ENCODE data around the gene PRSS33.

Gene PRSS33

GRCh38 chr16:2821487-2822157 is 34.3 kb upstream of the PRSS33 start:
- POLR2A ChIA-PET, result no interaction called here
- no peak overlapping the region for H3K4me3 ChIP-seq (ENCODE audit: low read depth, low read length)
- TF ChIP-seq CTCF (IDR thresholded peaks at IDR 0.05; ENCODE audit: insufficient read depth, low read length, missing control alignments), result no peak
- CTCF ChIA-PET, result interaction anchor here (0.9 to 3.0 kb wide), 7 partner anchors 10 to 100 kb away, joined by 3 to 9 read pairs (median 4); no protein-coding TSS in a partner anchor
- DNase-seq (ENCODE audit: low read depth, low spot score), result no peak

GRCh38 chr16:2820836-2821486 is 33.6 kb upstream of the PRSS33 start:
- H3K4me3 ChIP-seq (ENCODE audit: low read depth, low read length), result no peak overlapping the region
- no peak for TF ChIP-seq CTCF (IDR thresholded peaks at IDR 0.05; ENCODE audit: insufficient read depth, low read length, missing control alignments)
- ChIA-PET CTCF (interaction anchor here (1.1 to 3.0 kb wide), 4 partner anchors 18 to 48 kb away, joined by 3 to 8 read pairs (median 6); no protein-coding TSS in a partner anchor), POLR2A (no interaction called here)
- no peak for DNase-seq (ENCODE audit: low read depth, low spot score)

- ChIA-PET CTCF (interaction anchor here (1.1 kb wide), 1 partner anchor 48 kb away, joined by 3 read pairs; no protein-coding TSS in a partner anchor), POLR2A (no interaction called here)
- H3K4me3 ChIP-seq (ENCODE audit: low read depth, low read length), result no peak overlapping the region
- TF ChIP-seq CTCF (IDR thresholded peaks at IDR 0.05; ENCODE audit: insufficient read depth, low read length, missing control alignments), result no peak
- no peak for DNase-seq (ENCODE audit: low read depth, low spot score)
These were observed 32.8 kb upstream of the PRSS33 start for GRCh38 chr16:2819939-2820835.

DNA sequence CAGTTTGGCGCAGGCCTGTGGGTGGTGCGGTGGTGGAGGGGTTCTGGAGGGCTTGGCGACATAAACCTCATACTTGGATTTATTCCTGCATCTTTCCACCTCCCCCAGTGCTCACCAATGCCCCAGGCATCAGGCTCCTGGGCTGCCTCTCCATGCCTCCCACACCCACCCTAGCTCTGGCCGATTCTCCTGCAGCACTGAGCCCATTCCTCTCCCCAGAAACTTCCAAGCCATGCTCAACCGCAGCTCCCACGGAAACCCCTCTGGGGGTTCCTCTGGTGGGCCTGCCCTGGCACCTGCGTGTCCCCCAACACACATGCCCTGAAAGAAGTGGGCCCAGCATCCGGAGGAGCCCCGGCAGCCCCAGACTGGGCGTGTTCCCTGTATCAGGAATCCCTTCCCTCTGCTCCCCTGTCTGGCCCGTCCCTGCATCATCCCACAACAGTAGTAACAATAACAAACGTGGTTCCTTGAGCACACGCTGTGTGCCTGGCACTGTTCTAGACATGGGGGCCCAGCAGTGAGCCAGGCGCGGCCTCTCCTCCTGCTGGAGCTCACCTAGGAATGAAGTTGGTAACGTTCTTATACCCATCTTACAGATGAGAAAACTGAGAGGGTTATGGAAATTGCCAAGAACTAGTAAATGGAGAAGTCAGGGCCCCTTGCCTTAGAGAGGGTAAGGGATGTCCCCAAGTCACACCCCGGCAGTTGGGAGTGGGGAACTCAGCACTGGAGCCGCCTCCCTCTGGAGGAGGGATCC is 32.0 kb upstream of the PRSS33 start:
- POLR2A ChIA-PET, result no interaction called here
- no peak for DNase-seq (ENCODE audit: low read depth, low spot score)
- no peak overlapping the region for H3K4me3 ChIP-seq (ENCODE audit: low read depth, low read length)
- CTCF ChIA-PET, result interaction anchor here (0.6 to 1.2 kb wide), 2 partner anchors 21 to 100 kb away, joined by 3 read pairs; no protein-coding TSS in a partner anchor
- TF ChIP-seq CTCF (IDR thresholded peaks at IDR 0.05; ENCODE audit: insufficient read depth, low read length, missing control alignments), result no peak

- ChIA-PET POLR2A (no interaction called here), CTCF (interaction anchor here (1.2 kb wide), 1 partner anchor 22 kb away, joined by 3 read pairs; no protein-coding TSS in a partner anchor)
- DNase-seq (ENCODE audit: low read depth, low spot score), result no peak
- no peak for TF ChIP-seq CTCF (IDR thresholded peaks at IDR 0.05; ENCODE audit: insufficient read depth, low read length, missing control alignments)
- no peak overlapping the region for H3K4me3 ChIP-seq (ENCODE audit: low read depth, low read length)
These were observed 31.0 kb upstream of the PRSS33 start for GRCh38 chr16:2818272-2818876.

All from AG04449 (cell line).